Spleen (tissue), 11 donors: ENCODE measurements around the gene PCDHGA3. TPM values are rescaled to one million over a fixed set of nuclear protein-coding genes. Genes with fewer than 3 reads are reported as not detected.
A peak's percentile ranks its signal among the peaks of the same experiment; 100 is the strongest.

ENCODE experiments used
- DNase-seq: peaks from one replicate; pipeline ENCODE4 v3.0.0-alpha.2; 2020
- H3K27ac ChIP-seq, 8 donors: fragments of 200-600 bp; sonication (generic) in 7 of 8; 1 replicate in 4 of 8; 2 replicates in 4 of 8; pipeline versions ENCODE4 v1.5.0 to v1.8.0; 2016 to 2021; ENCODE audit warnings: inconsistent platforms in 4 of 8, mild to moderate bottlenecking in 4 of 8, moderate library complexity in 1 of 8
- H3K27me3 ChIP-seq, 7 donors: fragments of 200-600 bp; sonication (generic) in 6 of 7; replicated peaks in 1 of 7; 1 replicate in 4 of 7; 2 replicates in 3 of 7; pipeline versions ENCODE4 v1.5.0 to v1.8.0; 2016 to 2021; ENCODE audit warnings: inconsistent platforms in 3 of 7, mild to moderate bottlenecking in 1 of 7
- H3K36me3 ChIP-seq, 6 donors: fragments of 200-600 bp; sonication (generic) in 5 of 6; 1 replicate in 4 of 6; 2 replicates in 2 of 6; pipeline versions ENCODE4 v1.5.0 to v1.8.0; 2016 to 2021; ENCODE audit warnings: inconsistent platforms in 2 of 6
- H3K4me1 ChIP-seq, 6 donors: fragments of 200-600 bp; sonication (generic) in 5 of 6; 1 replicate in 3 of 6; 2 replicates in 3 of 6; pipeline versions ENCODE4 v1.5.0 to v1.8.0; 2016 to 2021; ENCODE audit warnings: inconsistent platforms in 3 of 6
- H3K4me3 ChIP-seq, 8 donors: fragments of 200-600 bp; sonication (generic) in 7 of 8; 1 replicate in 4 of 8; 2 replicates in 4 of 8; pipeline versions ENCODE4 v1.5.0 to v1.8.0; 2016 to 2021; ENCODE audit warnings: inconsistent platforms in 4 of 8, mild to moderate bottlenecking in 4 of 8, moderate library complexity in 2 of 8
- H3K9me3 ChIP-seq, 8 donors: fragments of 200-600 bp; sonication (generic) in 7 of 8; 1 replicate in 4 of 8; 2 replicates in 4 of 8; pipeline versions ENCODE4 v1.5.0 to v1.8.0; 2016 to 2021; ENCODE audit warnings: inconsistent platforms in 4 of 8
- POLR2A ChIP-seq, 3 donors: fragments of 450-650 bp; IDR thresholded peaks; one replicate each; pipeline ENCODE4 v1.5.1; 2017; ENCODE audit warnings: antibody characterized with exemption in 3 of 3, mild to moderate bottlenecking in 1 of 3
- POLR2AphosphoS5 ChIP-seq, 3 donors: sonication (generic); formaldehyde crosslinking; IDR thresholded peaks; one replicate each; pipeline ENCODE4 v1.5.1; 2017; ENCODE audit warnings: antibody characterized with exemption in 3 of 3
- WGBS, 5 donors: extraction: QIAGEN DNeasy Blood & Tissue Kit in 3 of 5; methylation state at CpG; one replicate each; pipeline versions ENCODE4 v1.1.5 to v1.1.7; 2013 to 2018; 5-methylcytosine and 5-hydroxymethylcytosine counted together
- intact Hi-C: fragments of 100-400 bp; cut with DNase I; formaldehyde crosslinking; loops from one replicate; pipeline ENCODE4 v1.15.0; 2023; ENCODE audit warnings: low total_unique reads
- polyA plus RNA-seq, 3 donors: library from polyadenylated mRNA; stranded (reverse); fragments of 200-250 nt; gene quantifications; one replicate each; pipeline ENCODE4 v1.2.1, GENCODE V29; 2013
- total RNA-seq, 7 donors: library from RNA; depleted of rRNA in 3 of 7; stranded (reverse); fragments of >200 nt in 3 of 7; fragmentation: NEBNext Ultra II Directional in 4 of 7; extraction: Animal tissue kit (Norgen Biotek cat#: 25700) in 4 of 7; gene quantifications; one replicate each; pipeline versions ENCODE4 v1.1.0 to v1.2.1, GENCODE V29; 2016 to 2021
- TF ChIP-seq, protein P1 (sequence below), 11 experiments: fragments of 200-600 bp in 7 of 11; fragments of 450-650 bp in 4 of 11; sonication (generic) in 4 of 11; IDR thresholded peaks in 8 of 11; conservative IDR thresholded peaks in 3 of 11; 1 replicate in 7 of 11; 2 replicates in 4 of 11; pipeline versions ENCODE4 v1.4.0 to v1.8.0; 2016 to 2021; ENCODE audit warnings: antibody characterized with exemption in 11 of 11, inconsistent platforms in 4 of 11, mild to moderate bottlenecking in 1 of 11
- donor health status: healthy with polysubstance abuse.
- donor health status: DM: no; HTN: no; CAD: no; lungs with moderate emphysema.
- donor health status: DM: no; HTN: no; CAD: no.
- donor health status: Bipolar disorder and iron deficiency.
- donor health status: healthy.
- donor health status: DM: no; HTN: no; CAD: no.
- donor health status: DM: yes; HTN: yes; CAD: no.

The PCDHGA3 gene
- total and polyA plus RNA-seq, 10 donors: 0.22 to 4.4 (median 2.0) TPM; not detected in 2

DNA sequence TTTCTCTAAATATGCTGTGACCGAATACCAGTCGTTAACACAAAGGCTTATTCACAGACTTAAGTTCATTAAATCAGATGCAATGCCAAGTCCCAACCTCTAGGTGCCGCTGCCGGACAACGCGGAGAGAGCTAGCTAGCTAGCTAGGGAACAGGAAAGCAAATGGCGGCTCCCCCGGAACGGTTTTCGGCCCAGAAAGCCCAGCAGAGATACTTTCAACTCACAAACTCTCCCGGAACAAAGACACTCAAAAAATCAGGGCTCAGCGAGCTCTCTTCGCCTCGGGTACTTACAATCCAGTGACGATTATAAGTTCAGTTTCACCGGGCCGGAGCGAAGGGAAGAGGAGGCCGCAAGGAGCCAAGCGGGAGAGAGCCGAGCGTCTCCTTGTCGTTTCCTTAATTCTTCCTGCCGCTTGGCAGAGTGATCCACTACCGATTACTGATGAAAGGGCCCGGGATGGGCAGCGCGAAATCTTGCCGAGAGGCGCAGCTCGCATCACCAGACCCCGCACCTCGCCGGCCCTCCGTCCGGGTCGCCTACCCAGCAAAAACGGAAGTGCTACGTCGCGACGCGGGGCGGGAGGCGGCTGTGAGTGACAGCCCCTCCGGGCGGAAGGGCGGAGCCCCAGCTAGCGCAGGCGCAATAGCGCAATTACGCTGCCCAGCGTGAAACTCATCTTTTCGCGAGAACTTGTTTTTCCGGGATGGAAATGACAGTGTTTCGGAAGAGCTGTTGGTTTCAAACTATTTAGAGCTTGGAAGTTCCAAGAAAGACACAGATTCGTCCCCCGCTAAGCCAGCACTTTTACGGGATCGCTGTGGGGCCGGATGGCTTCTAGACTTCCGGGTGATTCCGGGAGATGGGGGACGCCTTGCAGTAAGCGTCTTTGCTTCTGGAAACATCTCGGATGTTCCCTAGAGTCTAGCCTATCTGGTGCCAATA, 23.1 kb upstream of the PCDHGA3 start, which contains the start of gene TAF7:
TAF7 (minus strand) TSS at position 560 of the 945 bp plus-strand sequence. CDS start 740 bp downstream, outside the sequence.
- TF ChIP-seq, protein P1, sequence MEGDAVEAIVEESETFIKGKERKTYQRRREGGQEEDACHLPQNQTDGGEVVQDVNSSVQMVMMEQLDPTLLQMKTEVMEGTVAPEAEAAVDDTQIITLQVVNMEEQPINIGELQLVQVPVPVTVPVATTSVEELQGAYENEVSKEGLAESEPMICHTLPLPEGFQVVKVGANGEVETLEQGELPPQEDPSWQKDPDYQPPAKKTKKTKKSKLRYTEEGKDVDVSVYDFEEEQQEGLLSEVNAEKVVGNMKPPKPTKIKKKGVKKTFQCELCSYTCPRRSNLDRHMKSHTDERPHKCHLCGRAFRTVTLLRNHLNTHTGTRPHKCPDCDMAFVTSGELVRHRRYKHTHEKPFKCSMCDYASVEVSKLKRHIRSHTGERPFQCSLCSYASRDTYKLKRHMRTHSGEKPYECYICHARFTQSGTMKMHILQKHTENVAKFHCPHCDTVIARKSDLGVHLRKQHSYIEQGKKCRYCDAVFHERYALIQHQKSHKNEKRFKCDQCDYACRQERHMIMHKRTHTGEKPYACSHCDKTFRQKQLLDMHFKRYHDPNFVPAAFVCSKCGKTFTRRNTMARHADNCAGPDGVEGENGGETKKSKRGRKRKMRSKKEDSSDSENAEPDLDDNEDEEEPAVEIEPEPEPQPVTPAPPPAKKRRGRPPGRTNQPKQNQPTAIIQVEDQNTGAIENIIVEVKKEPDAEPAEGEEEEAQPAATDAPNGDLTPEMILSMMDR (IDR thresholded peaks at IDR 0.05 in 8 of 11, conservative IDR thresholded peaks at IDR 0.05 in 3 of 11): peak; percentile 58 to 88 (median 79)
- peak; percentile 98 to 99 (median 99) for TF ChIP-seq POLR2AphosphoS5 (IDR thresholded peaks at IDR 0.05)
- peak; percentile 71 to 80 (median 73) for TF ChIP-seq POLR2A (IDR thresholded peaks at IDR 0.05)
- peaks cover 4 to 22% (median 11%) of the 10 kb centered on the region in 6 donors for H3K4me1 ChIP-seq
- peaks cover 9 to 45% (median 38%) of the 10 kb centered on the region in 6 donors for H3K36me3 ChIP-seq
- DNase-seq: peak; percentile 97
- intact Hi-C loops: no loop called here
- 1 to 3% (median 2%) methylated on average over 46 to 67 of the region's 67 CpGs for WGBS, 5 donors
- H3K9me3 ChIP-seq: peaks cover 37 to 94% (median 92%) of the 10 kb centered on the region in 8 donors
- no peaks in the 10 kb centered on the region for H3K27me3 ChIP-seq
- H3K4me3 ChIP-seq: peak within 1 kb of the TSS; percentile 49 to 82 (median 66)
- H3K27ac ChIP-seq: peak within 1 kb of the TSS; percentile 91 to 98 (median 96)

DNA sequence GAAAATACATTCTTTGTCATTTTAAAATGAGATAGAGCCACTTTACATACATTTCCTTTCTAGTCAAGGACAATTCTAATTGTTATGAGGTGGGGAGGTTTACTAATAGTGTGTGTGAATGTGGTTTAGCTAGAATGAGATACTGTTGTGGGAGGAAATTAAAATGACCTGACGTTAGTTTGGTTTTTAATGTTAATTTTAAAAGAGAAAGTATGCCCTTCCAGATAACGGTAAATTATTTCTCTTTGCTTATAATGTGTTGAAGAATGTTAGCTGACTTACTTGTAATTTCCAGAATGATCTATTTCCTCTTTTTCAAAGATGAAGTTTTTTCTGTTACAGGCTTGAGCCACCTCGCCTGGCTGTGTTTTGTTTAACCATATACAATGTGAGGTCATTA, 21.4 kb upstream of the PCDHGA3 start:
- DNase-seq: no peak
- 71 to 82% (median 75%) methylated on average over 3 of the region's 3 CpGs for WGBS, 5 donors

DNA sequence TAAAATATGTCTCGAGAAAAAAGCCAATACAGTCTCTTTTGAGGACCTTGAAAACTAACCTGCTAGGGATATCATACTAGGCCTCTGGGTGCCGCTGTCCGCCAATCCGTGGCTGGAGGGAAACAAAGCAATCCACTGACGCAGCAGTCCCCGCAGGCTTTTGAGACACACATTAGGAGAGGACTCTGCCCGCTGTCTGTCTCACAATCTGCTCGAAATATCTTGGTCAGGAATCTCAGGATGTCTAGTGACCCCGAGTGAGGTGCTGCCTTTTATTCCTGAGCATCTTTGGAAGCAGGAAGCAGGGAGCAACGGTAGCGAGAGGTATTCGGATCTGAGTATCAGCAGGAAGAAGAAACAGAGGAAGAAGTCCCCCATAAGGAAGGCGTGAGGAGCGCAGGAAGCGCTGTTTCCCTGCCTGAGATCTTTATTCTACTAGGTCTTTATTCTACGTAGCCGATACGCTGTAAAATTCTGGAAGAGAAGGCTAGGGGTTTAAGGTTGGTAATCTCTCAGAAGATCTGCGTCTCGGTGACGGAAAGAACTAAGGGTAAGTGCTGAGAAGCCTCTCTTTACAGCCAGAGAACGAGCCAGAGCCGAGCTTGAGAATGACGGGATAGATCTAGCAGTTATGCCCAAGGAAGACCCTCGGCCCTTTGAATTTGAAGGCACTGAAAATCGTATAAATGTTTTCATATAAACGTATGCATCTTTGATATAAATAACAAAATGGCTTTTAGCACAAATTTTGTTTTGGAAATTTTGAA, 17.4 kb upstream of the PCDHGA3 start:
- DNase-seq: peak; percentile 84
- Histone ChIP-seq H3K4me3 (peak overlapping the region in 4 of 8 donors; percentile 7 to 59 (median 26)), H3K27me3 (peaks cover 0 to 48% (median 10%) of the 10 kb centered on the region in 7 donors), H3K9me3 (peaks cover 4 to 100% (median 91%) of the 10 kb centered on the region in 8 donors), H3K4me1 (peaks cover 0 to 3% (median under 1%) of the 10 kb centered on the region in 6 donors), H3K36me3 (no peaks in the 10 kb centered on the region), H3K27ac (peak overlapping the region in 3 of 8 donors; percentile 45 to 59 (median 49))
- WGBS, 5 donors: 11 to 16% (median 15%) methylated on average over 27 of the region's 27 CpGs
- TF ChIP-seq, protein P1 (IDR thresholded peaks at IDR 0.05 in 8 of 11, conservative IDR thresholded peaks at IDR 0.05 in 3 of 11): peak in 7 of 11 experiments; percentile 11 to 51 (median 43)
- TF ChIP-seq POLR2A (IDR thresholded peaks at IDR 0.05): no peak
- intact Hi-C loops: no loop called here

More for the DNA sequence above, 21.4 kb upstream of the PCDHGA3 start:
- H3K27me3 ChIP-seq: peaks cover 0 to 13% (median 0%) of the 10 kb centered on the region in 7 donors
- H3K27ac ChIP-seq: no peak overlapping the region
- TF ChIP-seq, protein P1 (IDR thresholded peaks at IDR 0.05 in 8 of 11, conservative IDR thresholded peaks at IDR 0.05 in 3 of 11): no peak
- TF ChIP-seq POLR2A (IDR thresholded peaks at IDR 0.05) (no peak), POLR2AphosphoS5 (IDR thresholded peaks at IDR 0.05) (no peak)
- intact Hi-C loops: no loop called here
- H3K36me3 ChIP-seq: peaks cover 9 to 28% (median 26%) of the 10 kb centered on the region in 6 donors
- peaks cover 30 to 94% (median 85%) of the 10 kb centered on the region in 8 donors for H3K9me3 ChIP-seq
- peaks cover 4 to 22% (median 11%) of the 10 kb centered on the region in 6 donors for H3K4me1 ChIP-seq
- no peak overlapping the region for H3K4me3 ChIP-seq
